Tibial nerve (tissue), 3 donors: ENCODE results near the gene HTR3A.

Experiments
- CTCF ChIP-seq, 5 experiments: fragments of 200-600 bp in 3 of 5; fragments of 450-650 bp in 2 of 5; sonication (generic) in 3 of 5; IDR thresholded peaks; one replicate each; pipeline ENCODE4 v1.5.1; 2016 to 2019; ENCODE audit warnings: antibody characterized with exemption in 5 of 5, mild to moderate bottlenecking in 3 of 5, moderate library complexity in 2 of 5
- POLR2A ChIP-seq, 2 donors: fragments of 450-650 bp; IDR thresholded peaks; one replicate each; pipeline ENCODE4 v1.6.1; 2017; ENCODE audit warnings: antibody characterized with exemption in 2 of 2, mild to moderate bottlenecking in 2 of 2, moderate library complexity in 2 of 2

DNA sequence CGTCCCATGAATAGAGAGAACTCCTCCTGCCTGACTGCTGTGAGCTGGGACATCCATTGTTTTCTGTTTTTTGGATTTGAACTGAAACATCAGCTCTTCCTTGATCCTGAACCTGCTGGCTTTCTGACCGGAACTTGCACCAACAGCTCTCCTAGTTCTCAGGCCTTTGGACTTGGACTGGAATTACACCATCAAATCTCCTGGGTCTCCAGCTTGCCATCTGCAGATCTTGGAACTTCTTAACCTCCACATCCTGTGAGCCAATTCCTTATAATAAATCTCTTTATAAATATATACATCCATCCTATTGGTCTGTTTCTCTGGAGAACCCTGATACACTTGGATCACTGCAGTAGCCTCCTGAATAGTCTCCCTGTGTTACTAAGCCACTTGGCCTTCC, 42.1 kb downstream of the HTR3A start:
- TF ChIP-seq POLR2A (IDR thresholded peaks at IDR 0.05) (no peak), CTCF (IDR thresholded peaks at IDR 0.05) (no peak)
